K562 (cell line): ENCODE results near the gene TPX2.

Experiments used
- CHCHD3 ChIP-seq: fragments of 250-450 bp; sonication (Bioruptor Pico); IDR thresholded peaks from 2 replicates; pipeline ENCODE4 v2.1.2; 2022; ENCODE audit warnings: mild to moderate bottlenecking
- SP1 ChIP-seq: sonication (generic); formaldehyde crosslinking; IDR thresholded peaks from 2 replicates; pipeline ENCODE4 v1.8.1; 2022; ENCODE audit warnings: mild to moderate bottlenecking, missing genetic modification reagents
- ZNF121 ChIP-seq: sonication (generic); formaldehyde crosslinking; conservative IDR thresholded peaks from 2 replicates; pipeline ENCODE4 v1.8.0; 2022; ENCODE audit warnings: missing genetic modification reagents

DNA sequence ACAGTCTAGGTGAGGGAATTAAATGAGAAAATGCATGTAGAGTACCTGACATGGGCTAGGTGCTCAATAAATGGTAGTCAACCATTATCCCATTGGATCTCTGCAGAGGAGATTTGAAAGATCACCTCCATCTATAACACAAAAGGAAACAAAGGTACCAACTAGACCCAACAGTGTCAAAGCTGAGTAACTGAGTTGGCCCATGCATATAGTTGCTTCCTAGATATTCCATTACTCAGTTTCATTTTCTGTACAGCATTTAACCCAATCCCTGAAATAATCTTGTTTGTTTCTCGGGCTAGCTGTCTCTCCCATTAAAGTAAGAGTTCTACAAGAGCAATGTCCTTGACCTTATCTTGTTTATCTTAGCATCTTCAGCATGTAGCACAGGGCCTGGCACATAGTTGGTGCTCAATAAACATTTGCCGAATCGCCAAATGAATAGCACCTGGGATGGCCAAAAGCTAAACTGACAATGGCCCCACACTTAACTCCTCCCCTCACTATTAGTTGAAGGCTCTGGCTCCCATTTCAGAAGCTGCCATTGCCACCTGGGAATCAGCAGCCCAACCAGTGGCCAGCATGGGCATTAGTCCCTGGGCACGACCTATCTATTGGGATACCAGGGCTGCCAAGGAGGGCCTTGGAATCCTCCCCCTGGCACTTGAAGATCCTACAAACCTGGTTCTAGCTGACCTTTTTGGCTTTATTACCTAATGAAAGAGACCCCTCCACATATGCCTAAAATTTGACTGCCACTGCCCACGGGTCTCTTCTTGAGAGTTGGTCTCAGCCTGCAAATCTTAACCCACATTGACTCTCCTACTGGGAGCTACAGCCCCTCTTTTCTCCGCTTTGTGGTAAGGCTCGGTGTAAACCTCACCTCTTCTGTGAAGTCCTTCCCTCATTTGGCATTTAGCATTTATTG, 39.0 kb upstream of the TPX2 start:
- TF ChIP-seq SP1 (CRISPR knock-in tag) (no peak), ZNF121 (CRISPR knock-in tag) (no peak), CHCHD3 (CRISPR knock-in tag) (no peak)
